RWPE1 (cell line): ENCODE measurements around the gene VAMP4.

Source experiments
- CTCF ChIA-PET: fragments of 350-600 bp; sonication (Branson Sonifier 250); formaldehyde crosslinking; extraction: SDS; loops from one replicate; lab custom pipeline; 2021; lab: Yijun Ruan, JAX
- POLR2A ChIA-PET: fragments of 400-600 bp; formaldehyde crosslinking; extraction: SDS; loops from one replicate; lab custom pipeline; 2020; ENCODE audit warnings: antibody characterized with exemption; ENCODE audit not compliant: low non-redundant PET; lab: Yijun Ruan, JAX
- DNase-seq: peaks from one replicate; pipeline ENCODE4 v3.0.0; 2012; ENCODE audit warnings: low spot score
- H3K27ac ChIP-seq: fragments of 450-650 bp; 2 replicates; pipeline ENCODE4 v1.5.1; 2017
- TF ChIP-seq, protein P1 (sequence below): fragments of 450-650 bp; conservative IDR thresholded peaks from 2 replicates; pipeline ENCODE4 v1.5.1; 2017; ENCODE audit warnings: low read depth, mild to moderate bottlenecking

The VAMP4 gene

DNA sequence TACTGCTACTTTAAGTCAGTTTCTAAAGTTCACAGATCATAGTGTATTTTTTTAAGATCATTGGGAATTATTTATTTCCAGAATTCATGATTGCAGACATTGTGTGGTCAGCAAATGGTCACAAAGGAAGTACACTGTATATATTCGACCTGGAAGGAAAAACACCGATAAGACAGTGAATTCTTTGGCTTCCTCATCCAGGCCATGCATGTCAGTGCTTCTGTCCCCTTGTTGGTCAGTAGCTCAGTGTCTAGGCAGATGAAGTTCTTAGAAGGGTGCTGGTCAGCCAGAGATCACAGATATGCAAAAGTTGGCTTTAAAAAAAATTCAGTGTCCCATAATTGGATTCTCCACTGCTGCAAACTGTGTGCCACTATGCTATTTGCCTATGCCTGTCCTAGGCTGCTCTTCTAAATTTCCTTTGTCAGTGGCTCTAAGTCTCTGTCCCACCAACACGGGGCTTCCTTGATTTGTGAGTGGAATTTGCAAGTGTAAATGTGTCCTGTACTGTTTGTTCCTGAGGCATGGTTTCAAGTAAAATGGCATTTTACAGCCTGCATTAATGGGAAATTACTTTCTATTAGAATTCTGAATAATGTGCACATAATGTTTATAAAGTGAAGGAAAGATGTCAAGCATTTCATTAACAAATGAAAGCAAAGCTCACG, 12.0 kb upstream of the VAMP4 start:
- ChIA-PET CTCF (interaction anchor here (0.6 kb wide), 1 partner anchor 1093 kb away, joined by 3 read pairs; no protein-coding TSS in a partner anchor), POLR2A (no interaction called here)
- TF ChIP-seq, protein P1, sequence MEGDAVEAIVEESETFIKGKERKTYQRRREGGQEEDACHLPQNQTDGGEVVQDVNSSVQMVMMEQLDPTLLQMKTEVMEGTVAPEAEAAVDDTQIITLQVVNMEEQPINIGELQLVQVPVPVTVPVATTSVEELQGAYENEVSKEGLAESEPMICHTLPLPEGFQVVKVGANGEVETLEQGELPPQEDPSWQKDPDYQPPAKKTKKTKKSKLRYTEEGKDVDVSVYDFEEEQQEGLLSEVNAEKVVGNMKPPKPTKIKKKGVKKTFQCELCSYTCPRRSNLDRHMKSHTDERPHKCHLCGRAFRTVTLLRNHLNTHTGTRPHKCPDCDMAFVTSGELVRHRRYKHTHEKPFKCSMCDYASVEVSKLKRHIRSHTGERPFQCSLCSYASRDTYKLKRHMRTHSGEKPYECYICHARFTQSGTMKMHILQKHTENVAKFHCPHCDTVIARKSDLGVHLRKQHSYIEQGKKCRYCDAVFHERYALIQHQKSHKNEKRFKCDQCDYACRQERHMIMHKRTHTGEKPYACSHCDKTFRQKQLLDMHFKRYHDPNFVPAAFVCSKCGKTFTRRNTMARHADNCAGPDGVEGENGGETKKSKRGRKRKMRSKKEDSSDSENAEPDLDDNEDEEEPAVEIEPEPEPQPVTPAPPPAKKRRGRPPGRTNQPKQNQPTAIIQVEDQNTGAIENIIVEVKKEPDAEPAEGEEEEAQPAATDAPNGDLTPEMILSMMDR: no peak
- no peak for DNase-seq
- peak overlapping the region; percentile 74 for H3K27ac ChIP-seq

DNA sequence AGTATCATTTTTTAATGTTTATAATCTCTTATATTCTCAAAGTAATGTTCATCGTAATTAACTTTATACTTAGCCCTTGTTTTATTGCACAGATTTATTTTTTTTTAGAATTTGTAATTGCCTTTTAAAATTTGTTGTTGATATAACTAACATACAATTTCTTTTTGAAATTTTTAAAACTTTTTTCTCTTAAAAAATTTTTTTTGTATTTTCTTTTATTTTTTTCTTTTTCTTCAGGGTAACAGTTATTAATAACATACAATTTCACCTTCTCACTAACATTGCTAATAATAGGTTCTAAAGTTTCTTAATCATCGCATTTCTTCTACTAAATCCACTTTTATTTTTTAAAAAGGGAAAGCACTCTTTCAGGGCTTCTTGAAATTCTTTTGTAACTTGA, 11.3 kb upstream of the VAMP4 start:
- TF ChIP-seq, protein P1: no peak
- H3K27ac ChIP-seq: no peak overlapping the region
- DNase-seq: no peak
- ChIA-PET POLR2A (no interaction called here), CTCF (no interaction called here)

DNA sequence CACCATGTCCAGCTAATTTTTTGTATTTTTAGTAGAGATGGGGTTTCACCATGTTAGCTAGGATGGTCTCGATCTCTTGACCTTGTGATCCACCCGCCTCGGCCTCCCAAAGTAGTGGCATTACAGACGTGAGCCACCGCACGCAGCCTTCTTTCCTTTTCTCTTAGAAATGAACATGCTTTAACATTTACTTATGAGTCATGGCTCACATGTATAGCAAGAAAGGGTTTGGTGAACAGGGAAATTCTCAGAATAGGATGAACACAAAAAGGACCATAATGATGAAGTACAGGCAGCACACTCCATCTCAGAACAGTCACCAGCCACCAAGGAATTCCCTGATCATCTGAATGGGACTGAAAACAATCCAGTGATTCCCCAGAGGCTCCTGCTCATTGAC, 9.4 kb upstream of the VAMP4 start:
- DNase-seq: no peak
- POLR2A ChIA-PET: no interaction called here
- TF ChIP-seq, protein P1: no peak
- H3K27ac ChIP-seq: no peak overlapping the region
- CTCF ChIA-PET: interaction anchor here (0.6 kb wide), 1 partner anchor 96 kb away, joined by 4 read pairs; no protein-coding TSS in a partner anchor

DNA sequence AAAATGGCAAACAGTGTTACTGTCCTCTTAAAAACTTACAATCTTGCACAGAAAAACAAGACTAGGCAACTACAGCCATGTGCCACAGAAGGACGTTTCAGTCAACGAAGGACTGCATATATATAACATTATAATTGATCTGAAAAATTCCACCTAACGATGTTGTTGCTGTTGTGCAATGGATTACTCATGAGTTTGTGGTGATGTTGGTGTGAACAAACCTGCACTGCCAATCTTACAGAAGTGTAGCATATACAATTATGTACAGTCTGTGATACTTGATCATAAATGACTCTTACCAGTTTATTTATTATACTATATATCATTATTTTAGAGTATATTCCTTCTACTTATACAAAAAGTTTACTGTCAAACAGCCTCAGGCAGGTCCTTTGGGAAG, 6.8 kb upstream of the VAMP4 start:
- POLR2A ChIA-PET: no interaction called here
- CTCF ChIA-PET: no interaction called here
- H3K27ac ChIP-seq: no peak overlapping the region
- no peak for DNase-seq
- TF ChIP-seq, protein P1: no peak

DNA sequence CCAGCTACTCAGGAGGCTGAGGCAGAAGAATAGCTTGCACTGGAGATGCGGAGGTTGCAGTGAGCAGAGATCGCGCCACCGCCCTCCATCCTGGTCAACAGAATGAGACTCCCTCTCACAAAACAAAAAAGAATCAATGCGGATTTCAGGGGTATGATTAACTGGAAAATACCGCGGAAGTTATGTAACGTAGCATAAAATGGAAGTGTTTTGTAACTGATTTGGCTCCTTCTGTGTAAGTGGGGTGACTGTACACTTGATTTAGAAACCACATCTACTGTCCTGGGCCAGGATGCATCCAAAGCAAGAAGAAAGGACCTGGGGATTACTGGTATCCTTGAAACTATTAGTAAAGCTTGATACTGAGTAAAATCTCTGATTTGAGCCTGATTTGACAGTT, 3.1 kb upstream of the VAMP4 start:
- TF ChIP-seq, protein P1: no peak
- CTCF ChIA-PET: no interaction called here
- H3K27ac ChIP-seq: no peak overlapping the region
- POLR2A ChIA-PET: no interaction called here
- no peak for DNase-seq

DNA sequence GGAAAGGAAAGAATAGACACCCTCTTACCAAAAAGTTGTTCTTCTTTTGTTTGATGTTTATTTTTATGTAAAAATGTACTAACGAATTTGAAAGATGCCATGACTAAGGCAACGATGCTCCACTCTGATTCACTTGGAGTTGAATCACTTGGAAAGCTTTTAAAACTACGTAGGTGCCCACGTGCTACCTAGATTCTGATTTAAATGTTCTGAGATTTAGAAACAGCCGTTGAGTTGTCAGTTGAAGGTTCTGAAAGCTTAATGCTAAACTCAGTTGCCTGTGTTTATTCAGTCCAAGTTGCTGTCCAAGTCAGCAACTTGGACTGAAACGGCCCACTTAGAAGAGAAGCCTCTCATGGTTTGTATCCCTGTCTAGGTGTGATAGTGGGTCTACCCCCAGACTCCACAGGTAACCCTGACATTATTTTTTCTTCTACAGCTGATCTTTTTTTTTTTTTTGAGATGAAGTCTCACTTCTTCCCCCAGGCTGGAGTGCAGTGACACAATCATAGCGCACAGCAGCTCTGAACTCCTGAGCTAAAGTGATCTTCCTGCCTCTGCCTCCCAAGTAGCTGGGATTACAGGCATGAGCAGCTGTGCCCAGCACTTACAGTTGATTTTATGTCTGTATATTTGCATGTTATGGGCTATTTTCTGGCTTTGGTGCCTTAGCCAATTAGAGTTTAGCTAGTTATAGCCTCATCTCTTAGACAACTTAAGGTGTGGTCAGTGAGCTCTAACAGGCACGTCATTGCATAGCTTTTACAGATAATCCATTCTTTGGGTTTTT, 1.4 kb upstream of the VAMP4 start:
- peak overlapping the region; percentile 33; the same call in 1 of the 2 replicates for H3K27ac ChIP-seq
- TF ChIP-seq, protein P1: no peak
- ChIA-PET POLR2A (interaction anchor here (0.7 kb wide), 1 partner anchor 11 kb away, joined by 3 read pairs; no protein-coding TSS in a partner anchor), CTCF (interaction anchor here (0.7 kb wide), 2 partner anchors 22 to 740 kb away, joined by 3 read pairs; no protein-coding TSS in a partner anchor)
- peak; percentile 41 for DNase-seq
